H1 (cell line): ENCODE data around the gene ARNT2. TPM values are rescaled to one million over a fixed set of nuclear protein-coding genes. Genes with fewer than 3 reads are reported as not detected.

ENCODE experiments used
- CTCF ChIA-PET: fragments of 300-600 bp; sonication (Branson Sonifier 250); formaldehyde crosslinking; loops from one replicate; lab custom pipeline; 2021; ENCODE audit not compliant: partially characterized antibody; lab: Charles Lee
- POLR2A ChIA-PET: fragments of 300-600 bp; sonication (Branson Sonifier 250); formaldehyde crosslinking; loops from one replicate; lab custom pipeline; 2021; ENCODE audit warnings: inconsistent platforms; ENCODE audit not compliant: partially characterized antibody; lab: Charles Lee
- DNase-seq, 2 experiments: peaks; one replicate each; pipeline versions ENCODE4 v3.0.0 to v3.0.0-alpha.2; 2010 to 2022; ENCODE audit warnings: low spot score in 2 of 2, low read depth in 1 of 2, mixed read lengths in 1 of 2
- FAIRE-seq: peaks from 2 replicates; lab custom pipeline; 2011; peaks lifted over from hg19 to GRCh38; lab: Jason Lieb, UNC
- H2AFZ ChIP-seq: 2 replicates; pipeline ENCODE4 v1.8.1; 2012; ENCODE audit warnings: low read length, inconsistent platforms
- H2AK5ac ChIP-seq: 2 replicates; pipeline ENCODE4 v1.6.1; 2013; ENCODE audit warnings: low read depth, low read length
- H2BK120ac ChIP-seq: replicated peaks from 2 replicates; pipeline ENCODE3; 2013; ENCODE audit warnings: low read depth, low read length, inconsistent platforms
- H2BK12ac ChIP-seq: 2 replicates; pipeline ENCODE4 v1.6.1; 2013; ENCODE audit warnings: low read depth, low read length
- H2BK15ac ChIP-seq: 2 replicates; pipeline ENCODE4 v1.6.1; 2013; ENCODE audit warnings: low read length
- H2BK20ac ChIP-seq: 2 replicates; pipeline ENCODE4 v1.6.1; 2013; ENCODE audit warnings: low read length
- H2BK5ac ChIP-seq: 2 replicates; pipeline ENCODE4 v1.6.1; 2013; ENCODE audit warnings: low read depth, low read length
- H3K14ac ChIP-seq: 2 replicates; pipeline ENCODE4 v1.6.1; 2013; ENCODE audit warnings: inconsistent platforms; ENCODE audit not compliant: insufficient read length
- H3K18ac ChIP-seq: 2 replicates; pipeline ENCODE4 v1.6.1; 2013; ENCODE audit warnings: low read length; ENCODE audit errors: extremely low read depth
- H3K23ac ChIP-seq: 2 replicates; pipeline ENCODE4 v1.6.1; 2013; ENCODE audit warnings: inconsistent platforms; ENCODE audit not compliant: insufficient read length
- H3K23me2 ChIP-seq: 2 replicates; pipeline ENCODE4 v1.6.1; 2013; ENCODE audit warnings: low read depth, low read length
- H3K27ac ChIP-seq: 2 replicates; pipeline ENCODE4 v1.6.1; 2011; ENCODE audit warnings: low read depth, low read length, inconsistent platforms
- H3K27me3 ChIP-seq, 4 experiments: replicated peaks in 1 of 4; 1 replicate in 1 of 4; 2 replicates in 3 of 4; pipeline versions ENCODE4 v1.6.1 to v1.8.1; 2011 to 2013; ENCODE audit warnings: low read length in 3 of 4, mild to moderate bottlenecking in 3 of 4, inconsistent platforms in 2 of 4, mixed read lengths in 2 of 4, moderate library complexity in 1 of 4; ENCODE audit not compliant: control insufficient read depth in 3 of 4, insufficient read depth in 3 of 4; ENCODE audit errors: extremely low read depth in 1 of 4
- H3K36me3 ChIP-seq, 4 experiments: 2 replicates each; pipeline versions ENCODE4 v1.6.1 to v1.8.1; 2011 to 2013; ENCODE audit warnings: mild to moderate bottlenecking in 4 of 4, low read length in 3 of 4, moderate library complexity in 2 of 4, control low read depth in 1 of 4, inconsistent platforms in 1 of 4; ENCODE audit not compliant: insufficient read depth in 4 of 4, control insufficient read depth in 2 of 4
- H3K4ac ChIP-seq: replicated peaks from 2 replicates; pipeline ENCODE3; 2013; ENCODE audit warnings: low read length, low read depth, mixed read lengths, inconsistent platforms; ENCODE audit not compliant: insufficient read length
- H3K4me1 ChIP-seq, 4 experiments: replicated peaks in 1 of 4; 1 replicate in 1 of 4; 2 replicates in 3 of 4; pipeline versions ENCODE4 v1.6.1 to v1.8.1; 2011 to 2013; ENCODE audit warnings: low read length in 3 of 4, inconsistent platforms in 2 of 4, mixed read lengths in 1 of 4; ENCODE audit not compliant: insufficient read depth in 4 of 4, control insufficient read depth in 3 of 4
- H3K4me2 ChIP-seq, 2 experiments: 2 replicates each; pipeline versions ENCODE4 v1.6.1 to v1.8.1; 2011 to 2013; ENCODE audit warnings: low read depth in 2 of 2, low read length in 2 of 2, control low read depth in 1 of 2, inconsistent platforms in 1 of 2, mild to moderate bottlenecking in 1 of 2; ENCODE audit not compliant: insufficient read depth in 1 of 2
- H3K4me3 ChIP-seq, 4 experiments: fragments of 200-600, 300-600 bp in 1 of 4; sonication (generic), shearing (Covaris generic), sonication (Bioruptor Twin) in 1 of 4; 2 replicates each; pipeline versions ENCODE4 v1.5.1 to v1.8.1; 2011 to 2016; ENCODE audit warnings: low read length in 4 of 4, low read depth in 3 of 4, control low read depth in 2 of 4, inconsistent platforms in 2 of 4, mild to moderate bottlenecking in 2 of 4, mixed read lengths in 1 of 4, moderate library complexity in 1 of 4; ENCODE audit not compliant: insufficient read depth in 2 of 4; ENCODE audit errors: extremely low read depth in 1 of 4
- H3K56ac ChIP-seq: replicated peaks from 2 replicates; pipeline ENCODE3; 2013; ENCODE audit warnings: low read depth, mild to moderate bottlenecking, mixed read lengths, low read length, inconsistent platforms; ENCODE audit not compliant: insufficient read length
- H3K79me1 ChIP-seq: 2 replicates; pipeline ENCODE4 v1.6.1; 2013; ENCODE audit warnings: low read depth, low read length, control low read depth
- H3K79me2 ChIP-seq, 2 experiments: 2 replicates each; pipeline versions ENCODE4 v1.6.1 to v1.8.1; 2012 to 2013; ENCODE audit warnings: low read length in 2 of 2, mild to moderate bottlenecking in 2 of 2, inconsistent platforms in 1 of 2; ENCODE audit not compliant: insufficient read depth in 2 of 2, control insufficient read depth in 1 of 2
- H3K9ac ChIP-seq, 4 experiments: replicated peaks in 1 of 4; 1 replicate in 1 of 4; 2 replicates in 3 of 4; pipeline versions ENCODE4 v1.6.1 to v1.8.1; 2011 to 2013; ENCODE audit warnings: low read depth in 3 of 4, low read length in 3 of 4, control low read depth in 2 of 4, mild to moderate bottlenecking in 2 of 4, moderate library complexity in 2 of 4, inconsistent platforms in 1 of 4; ENCODE audit errors: extremely low read depth in 1 of 4
- H3K9me3 ChIP-seq, 2 experiments: 2 replicates each; pipeline versions ENCODE4 v1.6.1 to v1.8.1; 2012 to 2013; ENCODE audit warnings: mild to moderate bottlenecking in 2 of 2, moderate library complexity in 2 of 2, control low read depth in 1 of 2, inconsistent platforms in 1 of 2, low read depth in 1 of 2, low read length in 1 of 2, mixed read lengths in 1 of 2; ENCODE audit not compliant: insufficient read depth in 2 of 2
- H4K20me1 ChIP-seq, 2 experiments: replicated peaks in 1 of 2; 2 replicates each; pipeline versions ENCODE3 to v1.8.1; 2011 to 2013; ENCODE audit warnings: inconsistent platforms in 2 of 2, low read length in 2 of 2, mild to moderate bottlenecking in 1 of 2; ENCODE audit not compliant: insufficient read depth in 2 of 2, control insufficient read depth in 1 of 2
- H4K5ac ChIP-seq: 2 replicates; pipeline ENCODE4 v1.6.1; 2013; ENCODE audit warnings: low read length, low read depth, mixed read lengths, inconsistent platforms; ENCODE audit not compliant: insufficient read length
- H4K8ac ChIP-seq: 2 replicates; pipeline ENCODE4 v1.8.0; 2013; ENCODE audit warnings: mild to moderate bottlenecking, moderate library complexity, low read length, inconsistent platforms; ENCODE audit not compliant: insufficient read depth; ENCODE audit errors: extremely low read depth
- H4K91ac ChIP-seq: replicated peaks from 2 replicates; pipeline ENCODE3; 2013; ENCODE audit warnings: low read length, mixed read lengths, inconsistent platforms; ENCODE audit not compliant: insufficient read length
- GABPA ChIP-seq: IDR thresholded peaks from 2 replicates; pipeline ENCODE4 v1.6.1; 2011; ENCODE audit warnings: mild to moderate bottlenecking, low read length, moderate library complexity, borderline replicate concordance; ENCODE audit not compliant: insufficient read depth
- JUN ChIP-seq: IDR thresholded peaks from 2 replicates; pipeline ENCODE4 v1.6.1; 2011; ENCODE audit warnings: low read depth, mild to moderate bottlenecking, improper control_type of control experiment, low read length
- POLR2AphosphoS5 ChIP-seq: IDR thresholded peaks from 2 replicates; pipeline ENCODE4 v1.6.1; 2011; ENCODE audit warnings: low read depth, low read length
- SRF ChIP-seq: IDR thresholded peaks from 2 replicates; pipeline ENCODE4 v1.6.1; 2011; ENCODE audit warnings: mild to moderate bottlenecking, low read depth, low read length, moderate library complexity
- TAF7 ChIP-seq: optimal IDR thresholded peaks from 2 replicates; pipeline ENCODE3; 2011; ENCODE audit warnings: low read depth, mild to moderate bottlenecking, inconsistent platforms, low read length, moderate library complexity, borderline replicate concordance
- TBP ChIP-seq: IDR thresholded peaks from 2 replicates; pipeline ENCODE4 v1.6.1; 2011; ENCODE audit warnings: low read depth, low read length, improper control_type of control experiment
- TEAD4 ChIP-seq: IDR thresholded peaks from 2 replicates; pipeline ENCODE4 v1.6.1; 2012; ENCODE audit warnings: low read depth, low read length, inconsistent platforms, mixed read lengths
- ZNF274 ChIP-seq: IDR thresholded peaks from 2 replicates; pipeline ENCODE4 v1.7.0; 2012; ENCODE audit warnings: low read length, borderline replicate concordance; ENCODE audit errors: extremely low read depth
- WGBS, 2 experiments: shearing (Covaris generic) in 1 of 2; methylation state at CpG; one replicate each; pipeline versions ENCODE4 v1.1.6 to v1.1.7; 2013 to 2015; ENCODE audit warnings: low lambda C conversion rate in 2 of 2, mixed read lengths in 2 of 2, inconsistent platforms in 1 of 2, low coverage in 1 of 2, missing lambda C conversion rate in 1 of 2; ENCODE audit not compliant: insufficient replicate concordance in 2 of 2, insufficient coverage in 1 of 2, insufficient read length in 1 of 2; ENCODE audit errors: extremely low coverage in 1 of 2, missing lambda C conversion rate in 1 of 2; 5-methylcytosine and 5-hydroxymethylcytosine counted together
- polyA plus RNA-seq, 7 experiments: library from polyadenylated mRNA; depleted of rRNA in 3 of 7; stranded (reverse) in 5 of 7; unstranded in 2 of 7; fragments of >200 nt in 5 of 7; fragments of 200-250 nt in 2 of 7; gene quantifications; 1 replicate in 5 of 7; 2 replicates in 1 of 7; 4 replicates in 1 of 7; pipeline versions ENCODE4 v1.2.1 to v1.2.3, GENCODE V29; 2011 to 2013; ENCODE audit warnings: missing spikeins in 2 of 7, mixed read lengths in 2 of 7
- total RNA-seq: library from RNA; stranded (reverse); fragmentation: NEBNext Ultra II Directional; extraction: Animal tissue kit (Norgen Biotek cat#: 25700); gene quantifications from 2 replicates; pipeline ENCODE4 v1.2.1, GENCODE V29; 2021
- TF ChIP-seq, protein P1 (sequence below): IDR thresholded peaks from 2 replicates; pipeline ENCODE4 v1.6.1; 2012; ENCODE audit warnings: inconsistent platforms
- TF ChIP-seq, protein P2 (sequence below): IDR thresholded peaks from 2 replicates; pipeline ENCODE4 v1.6.1; 2012; ENCODE audit warnings: low read length, inconsistent platforms

The ARNT2 gene
- total and polyA plus RNA-seq, 2 of the 8 experiments (the other 6 are each of a cell fraction or from before 2014, with no cell fraction given), result 9.5 to 14.6 TPM

DNA sequence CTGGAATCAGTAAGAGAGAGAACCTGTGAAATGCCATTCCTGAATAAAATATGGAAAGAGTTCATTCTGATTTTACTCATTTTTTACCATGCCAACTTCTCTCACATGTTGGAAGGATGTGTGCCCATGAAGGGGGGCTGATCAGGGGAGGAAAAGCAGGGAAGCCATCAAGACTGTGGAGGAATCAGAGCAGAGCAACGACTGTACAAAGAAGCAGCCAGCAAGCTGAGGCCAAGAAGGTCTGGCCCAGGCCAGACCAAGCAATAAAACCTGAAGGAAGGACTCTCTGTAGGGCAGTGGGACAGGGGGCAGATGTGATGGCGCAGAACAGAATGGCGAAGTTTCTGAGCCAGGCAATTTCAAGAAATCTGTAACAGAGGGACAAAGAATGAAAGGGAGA is 24.0 kb upstream of the ARNT2 start:
- DNase-seq (no peak), FAIRE-seq (no peak)
- Histone ChIP-seq H2AFZ (no peak overlapping the region), H3K27ac (no peak overlapping the region), H3K23me2 (no peaks in the 10 kb centered on the region), H3K79me2 (no peaks in the 10 kb centered on the region), H3K4me3 (no peak overlapping the region), H3K4ac (no peak overlapping the region), H3K9me3 (no peaks in the 10 kb centered on the region), H3K4me1 (no peaks in the 10 kb centered on the region), H2BK120ac (no peak overlapping the region), H3K56ac (no peak overlapping the region), H3K9ac (no peak overlapping the region), H2BK15ac (no peak overlapping the region), H3K79me1 (no peaks in the 10 kb centered on the region), H2AK5ac (no peak overlapping the region), H2BK12ac (no peak overlapping the region), H4K8ac (no peak overlapping the region), H3K23ac (no peak overlapping the region), H2BK20ac (no peak overlapping the region), H4K20me1 (no peaks in the 10 kb centered on the region), H3K4me2 (no peak overlapping the region), H3K27me3 (no peaks in the 10 kb centered on the region), H2BK5ac (no peak overlapping the region), H3K14ac (no peak overlapping the region), H3K36me3 (no peaks in the 10 kb centered on the region), H3K18ac (no peak overlapping the region), H4K5ac (no peak overlapping the region), H4K91ac (no peak overlapping the region)
- TF ChIP-seq, protein P1, sequence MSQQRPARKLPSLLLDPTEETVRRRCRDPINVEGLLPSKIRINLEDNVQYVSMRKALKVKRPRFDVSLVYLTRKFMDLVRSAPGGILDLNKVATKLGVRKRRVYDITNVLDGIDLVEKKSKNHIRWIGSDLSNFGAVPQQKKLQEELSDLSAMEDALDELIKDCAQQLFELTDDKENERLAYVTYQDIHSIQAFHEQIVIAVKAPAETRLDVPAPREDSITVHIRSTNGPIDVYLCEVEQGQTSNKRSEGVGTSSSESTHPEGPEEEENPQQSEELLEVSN, result no peak
- TF ChIP-seq TEAD4 (no peak), ZNF274 (no peak), TAF7 (no peak), SRF (no peak), TBP (no peak), GABPA (no peak), JUN (no peak), POLR2AphosphoS5 (no peak)
- TF ChIP-seq, protein P2, sequence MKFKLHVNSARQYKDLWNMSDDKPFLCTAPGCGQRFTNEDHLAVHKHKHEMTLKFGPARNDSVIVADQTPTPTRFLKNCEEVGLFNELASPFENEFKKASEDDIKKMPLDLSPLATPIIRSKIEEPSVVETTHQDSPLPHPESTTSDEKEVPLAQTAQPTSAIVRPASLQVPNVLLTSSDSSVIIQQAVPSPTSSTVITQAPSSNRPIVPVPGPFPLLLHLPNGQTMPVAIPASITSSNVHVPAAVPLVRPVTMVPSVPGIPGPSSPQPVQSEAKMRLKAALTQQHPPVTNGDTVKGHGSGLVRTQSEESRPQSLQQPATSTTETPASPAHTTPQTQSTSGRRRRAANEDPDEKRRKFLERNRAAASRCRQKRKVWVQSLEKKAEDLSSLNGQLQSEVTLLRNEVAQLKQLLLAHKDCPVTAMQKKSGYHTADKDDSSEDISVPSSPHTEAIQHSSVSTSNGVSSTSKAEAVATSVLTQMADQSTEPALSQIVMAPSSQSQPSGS, result no peak
- ChIA-PET CTCF (interaction anchor here (1.1 to 1.4 kb wide), 2 partner anchors 10 to 12 kb away, joined by 3 to 4 read pairs; no protein-coding TSS in a partner anchor), POLR2A (no interaction called here)
- WGBS, 2 experiments, result 85% methylated on average over 3 of the region's 3 CpGs; no CpG with 5 or more reads in 1 of the 2 experiments
